ENCODE measurements around the gene ASB13.

GRCh38 chr10:5638494-5638893 is 27.9 kb downstream of the ASB13 start:
- TF ChIP-seq PBX3 (CRISPR knock-in tag; IDR thresholded peaks at IDR 0.05) (no peak), CTCF (tag by site-specific recombination; IDR thresholded peaks at IDR 0.05) (no peak), BCL11A (tag by site-specific recombination; IDR thresholded peaks at IDR 0.05; ENCODE audit: low read depth) (no peak), ZNF10 (tag by site-specific recombination; IDR thresholded peaks at IDR 0.05) (no peak), ZNF148 (tag by site-specific recombination; IDR thresholded peaks at IDR 0.05; ENCODE audit: borderline replicate concordance) (no peak), ZNF175 (tag by site-specific recombination; IDR thresholded peaks at IDR 0.05) (no peak), ZBTB21 (tag by site-specific recombination; IDR thresholded peaks at IDR 0.05) (no peak), RBAK (tag by site-specific recombination; IDR thresholded peaks at IDR 0.05) (no peak), TCF7L2 (IDR thresholded peaks at IDR 0.05; ENCODE audit: borderline replicate concordance, low read depth, low read length) (no peak)

All from HEK293 (cell line).